Measurements from ENCODE around the gene WWOX. TPM values are rescaled to one million over a fixed set of nuclear protein-coding genes. Genes with fewer than 3 reads are reported as not detected.
"Not testable (repeated sequence)": the region's sequence is repeated elsewhere in the genome, so short reads cannot be mapped to it uniquely, and the experiment has no call there.

WWOX gene
- total RNA-seq, 2 experiments from 2014 or later, result 20.2 to 21.4 TPM

GRCh38 chr16:79209308-79209707, 1109.9 kb downstream of the WWOX start:
- Mint-ChIP-seq H3K27ac (no peak overlapping the region), H3K9me3 (peaks cover 5% of the 10 kb centered on the region), H3K27me3 (ENCODE audit: low read depth) (no peaks in the 10 kb centered on the region), H3K4me3 (no peak overlapping the region), H3K4me1 (ENCODE audit: low read depth) (no peaks in the 10 kb centered on the region), H3K36me3 (ENCODE audit: low read depth) (peaks cover 1% of the 10 kb centered on the region)
- CTCF ChIA-PET, result no interaction called here
- intact Hi-C loops (cut with micrococcal nuclease), result no loop called here
- DNase-seq, result no peak

GRCh38 chr16:79210607-79211006, 1111.2 kb downstream of the WWOX start:
- Mint-ChIP-seq H3K27me3 (ENCODE audit: low read depth) (no peaks in the 10 kb centered on the region), H3K4me1 (ENCODE audit: low read depth) (no peaks in the 10 kb centered on the region), H3K36me3 (ENCODE audit: low read depth) (peaks cover 1% of the 10 kb centered on the region), H3K4me3 (no peak overlapping the region), H3K9me3 (peaks cover 5% of the 10 kb centered on the region), H3K27ac (no peak overlapping the region)
- CTCF ChIA-PET, result no interaction called here
- intact Hi-C loops (cut with micrococcal nuclease), result no loop called here
- DNase-seq, result peak; percentile 14

- H3K4me3 Mint-ChIP-seq, result no peak overlapping the region
- no peaks in the 10 kb centered on the region for H3K4me1 Mint-ChIP-seq (ENCODE audit: low read depth)
- H3K36me3 Mint-ChIP-seq (ENCODE audit: low read depth), result peaks cover 1% of the 10 kb centered on the region
- H3K27me3 Mint-ChIP-seq (ENCODE audit: low read depth), result no peaks in the 10 kb centered on the region
- no peak overlapping the region for H3K27ac Mint-ChIP-seq
- intact Hi-C loops (cut with micrococcal nuclease), result no loop called here
- DNase-seq, result no peak
- CTCF ChIA-PET, result no interaction called here
- H3K9me3 Mint-ChIP-seq, result peaks cover 5% of the 10 kb centered on the region
Observed at GRCh38 chr16:79211586-79211985, 1112.1 kb downstream of the WWOX start.

GRCh38 chr16:79212114-79212791, 1112.8 kb downstream of the WWOX start:
- Mint-ChIP-seq H3K4me3 (no peak overlapping the region), H3K36me3 (ENCODE audit: low read depth) (peaks cover 1% of the 10 kb centered on the region), H3K9me3 (peaks cover 5% of the 10 kb centered on the region), H3K27ac (no peak overlapping the region), H3K27me3 (ENCODE audit: low read depth) (no peaks in the 10 kb centered on the region), H3K4me1 (ENCODE audit: low read depth) (no peaks in the 10 kb centered on the region)
- CTCF ChIA-PET, result no interaction called here
- intact Hi-C loops (cut with micrococcal nuclease), result no loop called here
- DNase-seq, result no peak

GRCh38 chr16:79213214-79213613, 1113.8 kb downstream of the WWOX start:
- H3K36me3 Mint-ChIP-seq (ENCODE audit: low read depth), result peaks cover 1% of the 10 kb centered on the region
- peaks cover 4% of the 10 kb centered on the region for H3K4me1 Mint-ChIP-seq (ENCODE audit: low read depth)
- H3K27ac Mint-ChIP-seq, result no peak overlapping the region
- no peak for DNase-seq
- H3K27me3 Mint-ChIP-seq (ENCODE audit: low read depth), result no peaks in the 10 kb centered on the region
- H3K4me3 Mint-ChIP-seq, result no peak overlapping the region
- CTCF ChIA-PET, result no interaction called here
- peaks cover 5% of the 10 kb centered on the region for H3K9me3 Mint-ChIP-seq
- intact Hi-C loops (cut with micrococcal nuclease), result no loop called here

- H3K4me1 Mint-ChIP-seq (ENCODE audit: low read depth), result peaks cover 4% of the 10 kb centered on the region
- no peak for DNase-seq
- H3K36me3 Mint-ChIP-seq (ENCODE audit: low read depth), result peaks cover 1% of the 10 kb centered on the region
- peaks cover 5% of the 10 kb centered on the region for H3K9me3 Mint-ChIP-seq
- intact Hi-C loops (cut with micrococcal nuclease), result no loop called here
- H3K27me3 Mint-ChIP-seq (ENCODE audit: low read depth), result no peaks in the 10 kb centered on the region
- no peak overlapping the region for H3K27ac Mint-ChIP-seq
- CTCF ChIA-PET, result no interaction called here
- no peak overlapping the region for H3K4me3 Mint-ChIP-seq
Observed at GRCh38 chr16:79215289-79215688, 1115.8 kb downstream of the WWOX start.

GRCh38 chr16:79217375-79218011, 1118.0 kb downstream of the WWOX start:
- Mint-ChIP-seq H3K4me1 (ENCODE audit: low read depth) (peaks cover 4% of the 10 kb centered on the region), H3K9me3 (peaks cover 5% of the 10 kb centered on the region), H3K27me3 (ENCODE audit: low read depth) (no peaks in the 10 kb centered on the region), H3K27ac (no peak overlapping the region), H3K36me3 (ENCODE audit: low read depth) (peaks cover 1% of the 10 kb centered on the region), H3K4me3 (no peak overlapping the region)
- intact Hi-C loops (cut with micrococcal nuclease), result no loop called here
- DNase-seq, result peak; percentile 10
- CTCF ChIA-PET, result no interaction called here

- CTCF ChIA-PET, result interaction anchor here (1.1 kb wide), 1 partner anchor 43 kb away, joined by 3 read pairs; no protein-coding TSS in a partner anchor
- H3K9me3 Mint-ChIP-seq, result peaks cover 8% of the 10 kb centered on the region
- H3K27me3 Mint-ChIP-seq (ENCODE audit: low read depth), result no peaks in the 10 kb centered on the region
- intact Hi-C loops (cut with micrococcal nuclease), result no loop called here
- no peaks in the 10 kb centered on the region for H3K36me3 Mint-ChIP-seq (ENCODE audit: low read depth)
- no peak overlapping the region for H3K27ac Mint-ChIP-seq
- no peak overlapping the region for H3K4me3 Mint-ChIP-seq
- peaks cover 4% of the 10 kb centered on the region for H3K4me1 Mint-ChIP-seq (ENCODE audit: low read depth)
- no peak for DNase-seq
Observed at GRCh38 chr16:79218351-79218750, 1118.9 kb downstream of the WWOX start.

- intact Hi-C loops (cut with micrococcal nuclease), result not testable (repeated sequence)
Observed at GRCh38 chr16:79225994-79226393, 1126.5 kb downstream of the WWOX start.

GRCh38 chr16:79229361-79229760, 1129.9 kb downstream of the WWOX start:
- H3K27me3 Mint-ChIP-seq (ENCODE audit: low read depth), result peaks cover 3% of the 10 kb centered on the region
- peaks cover 3% of the 10 kb centered on the region for H3K9me3 Mint-ChIP-seq
- no peaks in the 10 kb centered on the region for H3K4me1 Mint-ChIP-seq (ENCODE audit: low read depth)
- CTCF ChIA-PET, result interaction anchor here (1.3 kb wide), 1 partner anchor 19 kb away, joined by 3 read pairs; no protein-coding TSS in a partner anchor
- H3K36me3 Mint-ChIP-seq (ENCODE audit: low read depth), result no peaks in the 10 kb centered on the region
- no peak overlapping the region for H3K27ac Mint-ChIP-seq
- intact Hi-C loops (cut with micrococcal nuclease), result no loop called here
- H3K4me3 Mint-ChIP-seq, result no peak overlapping the region
- DNase-seq, result no peak

More at GRCh38 chr16:79225994-79226393, 1126.5 kb downstream of the WWOX start:
- H3K4me1 Mint-ChIP-seq (ENCODE audit: low read depth); CTCF ChIA-PET; H3K36me3 Mint-ChIP-seq (ENCODE audit: low read depth); H3K27ac Mint-ChIP-seq; H3K9me3 Mint-ChIP-seq; DNase-seq; H3K27me3 Mint-ChIP-seq (ENCODE audit: low read depth); H3K4me3 Mint-ChIP-seq: not testable (repeated sequence)

GRCh38 chr16:79245700-79246099, 1146.2 kb downstream of the WWOX start:
- H3K9me3 Mint-ChIP-seq; H3K36me3 Mint-ChIP-seq (ENCODE audit: low read depth); H3K4me3 Mint-ChIP-seq; intact Hi-C loops (cut with micrococcal nuclease); H3K27me3 Mint-ChIP-seq (ENCODE audit: low read depth); DNase-seq; H3K27ac Mint-ChIP-seq; CTCF ChIA-PET; H3K4me1 Mint-ChIP-seq (ENCODE audit: low read depth): not testable (repeated sequence)

GRCh38 chr16:79247386-79247785, 1147.9 kb downstream of the WWOX start:
- DNase-seq, result no peak
- peaks cover 6% of the 10 kb centered on the region for H3K9me3 Mint-ChIP-seq
- no peaks in the 10 kb centered on the region for H3K36me3 Mint-ChIP-seq (ENCODE audit: low read depth)
- intact Hi-C loops (cut with micrococcal nuclease), result no loop called here
- H3K4me3 Mint-ChIP-seq, result no peak overlapping the region
- H3K27me3 Mint-ChIP-seq (ENCODE audit: low read depth), result no peaks in the 10 kb centered on the region
- H3K4me1 Mint-ChIP-seq (ENCODE audit: low read depth), result no peaks in the 10 kb centered on the region
- H3K27ac Mint-ChIP-seq, result no peak overlapping the region
- CTCF ChIA-PET, result no interaction called here

- intact Hi-C loops (cut with micrococcal nuclease), result no loop called here
- no peaks in the 10 kb centered on the region for H3K4me1 Mint-ChIP-seq (ENCODE audit: low read depth)
- CTCF ChIA-PET, result interaction anchor here (1.2 kb wide), 1 partner anchor 14 kb away, joined by 3 read pairs; no protein-coding TSS in a partner anchor
- peaks cover 4% of the 10 kb centered on the region for H3K9me3 Mint-ChIP-seq
- no peaks in the 10 kb centered on the region for H3K36me3 Mint-ChIP-seq (ENCODE audit: low read depth)
- no peak overlapping the region for H3K4me3 Mint-ChIP-seq
- no peak for DNase-seq
- no peak overlapping the region for H3K27ac Mint-ChIP-seq
- H3K27me3 Mint-ChIP-seq (ENCODE audit: low read depth), result no peaks in the 10 kb centered on the region
Observed at GRCh38 chr16:79248351-79248750, 1148.9 kb downstream of the WWOX start.
